SKM-1 treated with dmso at 0.1 percent for 144 hours (cell line): ENCODE results near the gene LGALS8.
"Not testable (repeated sequence)": the region's sequence is repeated elsewhere in the genome, so short reads cannot be mapped to it uniquely, and the experiment has no call there.

Source experiments
- DNase-seq: peaks from one replicate; lab custom pipeline; 2025; ENCODE audit not compliant: unreplicated experiment; lab: John Stamatoyannopoulos, UW

The LGALS8 gene

DNA sequence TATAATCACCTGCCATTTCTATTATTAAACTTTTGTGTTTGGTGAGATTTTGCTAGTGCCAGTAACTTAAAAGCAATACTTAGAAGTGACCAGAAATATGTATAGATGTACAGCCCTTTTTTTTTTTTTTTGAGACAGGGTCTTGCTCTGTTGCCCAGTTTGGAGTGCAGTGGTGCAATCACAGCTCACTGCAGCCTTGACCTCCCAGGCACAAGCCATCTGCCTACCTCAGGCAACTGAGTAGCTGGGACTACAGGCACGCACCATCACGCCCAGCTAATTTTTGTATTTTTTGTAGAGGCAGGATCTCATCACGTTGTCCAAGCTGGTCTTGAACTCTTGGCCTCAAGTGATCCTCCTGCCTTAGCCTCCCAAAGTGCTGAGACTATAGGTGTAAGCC is 56.6 kb downstream of the LGALS8 start:
- DNase-seq: not testable (repeated sequence)

- no peak for DNase-seq
These were observed 57.7 kb downstream of the LGALS8 start for GRCh38 chr1:236581528-236581927.

- no peak for DNase-seq
These were observed 65.7 kb downstream of the LGALS8 start for GRCh38 chr1:236589531-236589930.

DNA sequence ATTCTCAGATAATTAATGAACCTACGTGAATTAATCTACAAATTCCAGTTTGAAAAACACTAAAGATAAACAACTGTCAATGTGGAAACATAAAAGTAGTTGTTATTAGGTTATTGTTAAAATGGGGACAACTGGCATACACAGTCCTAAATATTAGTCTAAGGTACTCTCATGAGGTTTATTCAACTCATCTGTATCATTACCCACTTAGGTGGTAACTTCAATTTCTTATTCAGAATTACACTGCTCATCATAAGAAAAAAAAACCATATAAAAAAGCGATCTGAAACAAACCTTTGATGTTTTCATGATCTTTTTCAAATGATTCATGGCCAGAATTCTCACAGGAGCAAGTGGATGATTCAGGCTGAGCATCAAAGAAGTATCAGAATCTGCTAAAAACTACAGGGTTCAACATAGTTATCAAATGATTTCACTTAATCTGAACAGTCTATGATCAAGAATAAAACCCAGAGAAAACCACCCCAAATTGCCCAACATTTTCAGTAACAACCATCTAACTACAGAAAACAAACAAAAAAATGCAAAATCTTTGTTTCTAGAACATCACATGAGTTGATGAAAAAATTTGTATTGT is 66.9 kb downstream of the LGALS8 start:
- no peak for DNase-seq

DNA sequence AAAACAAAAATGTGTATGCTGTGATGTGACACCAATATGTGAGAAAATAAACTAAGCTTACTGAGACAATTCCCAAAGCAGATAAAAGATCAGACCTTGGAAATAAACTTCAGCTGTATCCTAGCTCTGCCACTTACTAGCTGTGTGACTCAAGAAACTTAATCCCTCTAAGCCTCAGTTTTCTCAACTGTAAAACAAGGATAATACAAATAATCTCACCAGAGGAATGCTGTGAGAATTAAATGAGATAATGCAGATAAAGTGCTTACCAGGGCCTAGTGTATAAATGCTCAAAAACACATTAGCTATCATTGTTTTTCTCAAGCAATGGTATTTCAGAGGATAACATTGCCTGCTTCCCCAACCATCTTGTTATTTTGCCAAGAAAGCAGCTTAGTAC is 78.4 kb downstream of the LGALS8 start:
- no peak for DNase-seq
